GM18505 (cell line): ENCODE measurements around the gene ADORA1.

Experiments used
- ATAC-seq: cut with Tn5 transposase; IDR thresholded peaks from one replicate; pipeline ENCODE4 v1.9.1; 2021; ENCODE audit not compliant: unreplicated experiment
- POLR2A ChIP-seq: IDR thresholded peaks from 4 replicates; pipeline ENCODE4 v1.6.1; 2011; ENCODE audit warnings: borderline replicate concordance; ENCODE audit not compliant: insufficient read depth, insufficient read length; ENCODE audit errors: extremely low read depth

The ADORA1 gene

GRCh38 chr1:203199816-203200571 lies 72.5 kb downstream of the ADORA1 start:
- ATAC-seq, result no peak

GRCh38 chr1:203200916-203201315 lies 73.4 kb downstream of the ADORA1 start:
- TF ChIP-seq POLR2A, result no peak
- ATAC-seq, result no peak

More at GRCh38 chr1:203199816-203200571, 72.5 kb downstream of the ADORA1 start:
- TF ChIP-seq POLR2A, result no peak

GRCh38 chr1:203201516-203202205 lies 74.1 kb downstream of the ADORA1 start:
- TF ChIP-seq POLR2A, result no peak
- no peak for ATAC-seq

- TF ChIP-seq POLR2A, result no peak
- no peak for ATAC-seq
These were observed 75.1 kb downstream of the ADORA1 start for GRCh38 chr1:203202431-203203245.

GRCh38 chr1:203204756-203205155 lies 77.2 kb downstream of the ADORA1 start:
- no peak for ATAC-seq
- TF ChIP-seq POLR2A, result no peak

GRCh38 chr1:203206129-203206687 lies 78.7 kb downstream of the ADORA1 start:
- ATAC-seq, result no peak
- TF ChIP-seq POLR2A, result no peak

- ATAC-seq, result no peak
- no peak for TF ChIP-seq POLR2A
These were observed 80.2 kb downstream of the ADORA1 start for GRCh38 chr1:203207751-203208150.

GRCh38 chr1:203208181-203208580 lies 80.7 kb downstream of the ADORA1 start:
- no peak for TF ChIP-seq POLR2A
- no peak for ATAC-seq

- no peak for ATAC-seq
- no peak for TF ChIP-seq POLR2A
These were observed 82.8 kb downstream of the ADORA1 start for GRCh38 chr1:203210350-203210749.

GRCh38 chr1:203210988-203211387 lies 83.5 kb downstream of the ADORA1 start:
- no peak for TF ChIP-seq POLR2A
- ATAC-seq, result no peak

- TF ChIP-seq POLR2A, result no peak
- ATAC-seq, result no peak
These were observed 84.3 kb downstream of the ADORA1 start for GRCh38 chr1:203211812-203212211.

- no peak for TF ChIP-seq POLR2A
- no peak for ATAC-seq
These were observed 85.6 kb downstream of the ADORA1 start for GRCh38 chr1:203213126-203213525.

GRCh38 chr1:203214871-203215270 lies 87.3 kb downstream of the ADORA1 start:
- TF ChIP-seq POLR2A, result no peak

More at GRCh38 chr1:203214871-203215270, 87.3 kb downstream of the ADORA1 start:
- ATAC-seq, result no peak
